ENCODE results near the gene CSF1.

GRCh38 chr1:109907190-109907774 lies 3.4 kb upstream of the CSF1 start:
- TF ChIP-seq, protein P1, sequence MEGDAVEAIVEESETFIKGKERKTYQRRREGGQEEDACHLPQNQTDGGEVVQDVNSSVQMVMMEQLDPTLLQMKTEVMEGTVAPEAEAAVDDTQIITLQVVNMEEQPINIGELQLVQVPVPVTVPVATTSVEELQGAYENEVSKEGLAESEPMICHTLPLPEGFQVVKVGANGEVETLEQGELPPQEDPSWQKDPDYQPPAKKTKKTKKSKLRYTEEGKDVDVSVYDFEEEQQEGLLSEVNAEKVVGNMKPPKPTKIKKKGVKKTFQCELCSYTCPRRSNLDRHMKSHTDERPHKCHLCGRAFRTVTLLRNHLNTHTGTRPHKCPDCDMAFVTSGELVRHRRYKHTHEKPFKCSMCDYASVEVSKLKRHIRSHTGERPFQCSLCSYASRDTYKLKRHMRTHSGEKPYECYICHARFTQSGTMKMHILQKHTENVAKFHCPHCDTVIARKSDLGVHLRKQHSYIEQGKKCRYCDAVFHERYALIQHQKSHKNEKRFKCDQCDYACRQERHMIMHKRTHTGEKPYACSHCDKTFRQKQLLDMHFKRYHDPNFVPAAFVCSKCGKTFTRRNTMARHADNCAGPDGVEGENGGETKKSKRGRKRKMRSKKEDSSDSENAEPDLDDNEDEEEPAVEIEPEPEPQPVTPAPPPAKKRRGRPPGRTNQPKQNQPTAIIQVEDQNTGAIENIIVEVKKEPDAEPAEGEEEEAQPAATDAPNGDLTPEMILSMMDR (IDR thresholded peaks at IDR 0.05): no peak
- no peak for TF ChIP-seq POLR2A (IDR thresholded peaks at IDR 0.05)

Data from thyroid gland (tissue), 4 donors.